Stimulated activated CD4-positive, alpha-beta T cell treated with anti-CD3 and anti-CD28 coated beads, TNF-alpha, amount 100 ng/mL, for 24 hours (primary cell): ENCODE results near the gene IQSEC3.
"Not testable (repeated sequence)": the region's sequence is repeated elsewhere in the genome, so short reads cannot be mapped to it uniquely, and the experiment has no call there.

Source experiments
- DNase-seq, 3 experiments: peaks; one replicate each; pipeline ENCODE4 v3.0.0-alpha.2; 2020; ENCODE audit warnings: low read depth in 3 of 3

IQSEC3 gene

DNA sequence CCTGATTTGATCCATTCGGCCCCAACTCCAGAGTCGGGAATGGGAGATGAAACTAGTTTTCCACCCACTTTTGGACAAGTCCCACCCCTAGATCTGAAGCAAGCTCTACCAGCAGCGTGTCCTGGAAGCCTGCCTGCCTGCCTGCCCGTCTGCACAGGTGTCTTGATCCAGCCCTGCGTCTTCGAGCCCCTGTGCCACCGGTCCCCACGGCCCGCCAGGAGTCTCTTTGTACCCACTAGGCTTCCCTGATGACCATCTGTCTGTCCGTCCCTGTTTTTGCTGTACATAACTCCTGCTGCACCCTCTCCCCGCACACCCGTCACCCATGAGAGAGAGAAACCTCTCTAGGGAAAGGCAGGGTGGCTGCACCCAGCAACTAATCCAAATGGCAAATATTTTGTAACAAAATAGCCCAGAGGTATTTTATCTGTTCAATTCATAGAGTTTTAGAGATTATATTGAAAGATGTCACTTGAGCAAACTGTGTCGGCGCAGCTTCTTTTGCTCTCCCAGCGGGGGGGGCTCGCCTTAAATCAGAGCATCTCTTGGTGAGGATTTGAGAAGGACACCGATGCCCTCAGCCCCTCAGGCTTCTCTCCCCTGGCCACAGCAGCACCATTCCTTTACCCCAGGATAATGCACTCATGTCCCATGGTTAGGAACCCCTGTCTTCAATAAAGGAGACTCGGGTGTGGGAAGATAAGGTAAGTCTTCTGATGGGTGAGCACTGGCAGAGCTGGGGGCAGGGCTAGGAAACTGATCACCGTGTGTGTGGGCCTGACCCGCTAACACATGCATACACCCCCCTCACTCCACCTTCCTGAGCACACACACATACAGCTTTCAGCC lies 111.6 kb downstream of the IQSEC3 start:
- no peak for DNase-seq

DNA sequence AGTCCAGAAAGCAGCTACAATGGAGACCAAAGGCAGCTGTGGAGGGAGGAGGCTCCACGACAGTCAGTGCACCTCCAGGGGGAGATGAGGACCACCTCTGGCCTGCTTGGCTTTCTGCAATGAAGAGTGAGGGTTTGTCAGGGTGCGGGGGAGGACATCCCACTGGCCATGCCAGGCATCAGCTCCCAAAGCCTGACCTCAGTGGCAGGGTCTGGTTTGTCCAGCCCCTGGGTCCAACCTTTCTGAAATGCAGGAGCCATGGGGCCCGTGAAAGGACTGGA lies 112.2 kb downstream of the IQSEC3 start:
- no peak for DNase-seq

DNA sequence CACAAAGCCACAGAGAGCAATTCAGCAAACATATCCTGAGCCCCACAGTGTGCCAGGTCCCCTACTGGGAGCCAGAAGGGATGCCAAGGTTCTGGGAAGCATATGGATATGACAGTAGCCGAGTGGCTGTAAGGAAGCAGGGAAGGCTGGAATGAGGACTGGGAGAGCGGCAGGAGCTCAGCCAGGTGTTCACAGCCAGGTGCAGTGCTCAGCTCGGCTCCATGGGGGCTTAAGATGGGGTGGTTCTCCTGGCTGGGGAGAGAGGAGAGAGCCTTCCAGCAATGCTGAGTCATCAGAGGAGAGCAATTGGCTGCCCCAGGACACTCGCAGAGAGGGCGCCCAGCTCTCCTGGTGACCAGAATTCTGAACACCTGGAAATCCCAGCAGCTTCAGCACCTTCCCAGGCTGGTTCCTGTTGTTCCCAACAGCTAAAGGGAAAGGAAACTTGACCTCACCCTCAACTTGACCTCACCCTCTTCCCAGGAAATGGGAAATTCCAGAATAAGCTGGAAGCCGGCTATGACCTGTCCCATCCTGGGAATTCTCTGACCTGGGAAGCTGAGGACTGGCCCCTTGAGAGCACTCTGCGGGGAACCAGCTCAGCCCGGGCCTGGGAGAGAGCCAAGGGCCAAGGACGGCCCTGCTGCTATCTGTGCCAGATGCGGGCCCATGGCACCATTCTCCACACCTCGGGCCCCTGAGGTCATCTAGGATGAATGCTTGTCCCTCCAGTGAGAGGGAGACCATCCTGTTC lies 112.7 kb downstream of the IQSEC3 start:
- DNase-seq = no peak

DNA sequence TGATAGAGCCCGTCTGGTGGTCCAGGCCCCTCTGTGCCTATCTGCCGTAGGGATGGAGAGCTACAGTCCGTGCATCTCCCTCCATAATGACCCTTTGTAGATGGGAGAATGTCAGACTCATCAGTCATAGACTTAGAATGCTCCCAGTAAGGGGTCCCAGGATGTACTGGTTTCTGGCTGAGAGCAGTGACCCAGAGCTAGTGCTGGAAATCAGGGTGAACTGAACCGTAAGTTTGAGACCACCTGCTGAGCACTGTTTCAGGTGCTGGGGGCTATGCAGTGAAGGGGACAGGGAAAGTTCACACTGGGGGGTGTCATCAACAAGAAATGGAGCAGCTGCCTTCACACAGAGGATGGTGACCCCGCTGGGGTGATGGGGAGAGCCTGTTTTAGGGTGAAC lies 113.3 kb downstream of the IQSEC3 start:
- no peak for DNase-seq

DNA sequence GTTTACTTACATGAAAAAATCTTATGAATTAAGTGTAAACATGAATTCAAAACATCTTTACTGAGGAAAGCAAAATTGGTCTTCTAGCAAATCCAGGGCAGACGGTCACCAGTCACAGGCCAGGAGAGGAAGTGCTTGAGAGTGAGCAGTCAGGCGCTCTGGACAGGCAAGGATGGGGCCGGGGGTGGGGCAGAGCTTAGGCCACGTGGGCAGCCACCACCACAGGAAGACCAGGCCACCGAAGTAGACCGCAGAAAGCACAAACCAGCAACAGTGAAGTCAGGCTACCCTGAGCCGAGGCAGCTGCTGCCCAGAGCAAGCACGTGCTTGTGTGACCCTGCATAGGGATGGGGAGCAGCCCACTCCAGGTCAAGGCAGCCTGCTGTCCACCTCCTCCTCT lies 113.9 kb downstream of the IQSEC3 start:
- DNase-seq = no peak

DNA sequence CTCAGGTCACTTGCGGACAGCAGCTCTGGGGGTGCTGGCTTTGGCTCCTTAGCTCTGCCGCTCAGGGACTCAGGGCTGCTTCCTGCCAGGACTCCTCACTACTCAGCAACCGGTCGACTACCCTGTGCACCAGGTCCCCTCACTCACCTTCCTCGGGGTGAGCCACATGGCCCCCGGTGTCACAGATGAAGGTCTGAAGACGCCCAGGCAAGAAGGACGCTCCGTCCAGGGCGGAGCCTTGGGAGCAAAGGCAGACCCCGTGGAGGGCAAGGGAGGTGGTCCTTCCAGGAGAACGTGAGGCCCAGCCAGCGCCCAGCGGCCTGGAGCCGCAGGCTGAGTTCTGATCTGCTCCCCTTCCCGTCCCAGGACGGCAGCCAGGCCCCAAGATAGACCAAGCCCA lies 115.4 kb downstream of the IQSEC3 start:
- DNase-seq = no peak

DNA sequence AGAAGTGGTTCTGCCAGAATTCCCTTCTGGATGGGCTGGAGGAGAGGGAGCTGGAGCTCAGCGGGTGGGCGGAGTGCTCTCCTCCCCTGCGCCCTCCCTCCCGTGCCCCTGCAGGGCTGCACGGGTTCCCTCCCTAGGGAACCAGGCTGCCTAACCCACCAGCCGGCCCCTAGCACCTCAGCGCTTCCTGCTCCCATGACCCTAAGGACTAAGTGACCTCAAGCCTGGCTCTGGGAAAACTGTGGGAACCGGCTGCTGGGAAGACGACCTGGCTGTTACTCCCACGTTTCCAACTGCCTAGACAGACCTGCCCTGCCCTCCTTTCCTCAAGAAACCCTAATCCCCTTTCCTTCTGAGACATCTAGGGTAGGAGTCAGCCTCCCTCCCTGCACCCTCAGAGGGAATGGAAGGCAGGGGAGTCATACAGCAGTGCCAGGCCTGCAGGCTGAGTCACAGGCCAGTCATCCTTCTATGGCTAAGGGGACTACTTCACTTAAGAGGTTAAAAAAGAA lies 115.9 kb downstream of the IQSEC3 start:
- DNase-seq = no peak

DNA sequence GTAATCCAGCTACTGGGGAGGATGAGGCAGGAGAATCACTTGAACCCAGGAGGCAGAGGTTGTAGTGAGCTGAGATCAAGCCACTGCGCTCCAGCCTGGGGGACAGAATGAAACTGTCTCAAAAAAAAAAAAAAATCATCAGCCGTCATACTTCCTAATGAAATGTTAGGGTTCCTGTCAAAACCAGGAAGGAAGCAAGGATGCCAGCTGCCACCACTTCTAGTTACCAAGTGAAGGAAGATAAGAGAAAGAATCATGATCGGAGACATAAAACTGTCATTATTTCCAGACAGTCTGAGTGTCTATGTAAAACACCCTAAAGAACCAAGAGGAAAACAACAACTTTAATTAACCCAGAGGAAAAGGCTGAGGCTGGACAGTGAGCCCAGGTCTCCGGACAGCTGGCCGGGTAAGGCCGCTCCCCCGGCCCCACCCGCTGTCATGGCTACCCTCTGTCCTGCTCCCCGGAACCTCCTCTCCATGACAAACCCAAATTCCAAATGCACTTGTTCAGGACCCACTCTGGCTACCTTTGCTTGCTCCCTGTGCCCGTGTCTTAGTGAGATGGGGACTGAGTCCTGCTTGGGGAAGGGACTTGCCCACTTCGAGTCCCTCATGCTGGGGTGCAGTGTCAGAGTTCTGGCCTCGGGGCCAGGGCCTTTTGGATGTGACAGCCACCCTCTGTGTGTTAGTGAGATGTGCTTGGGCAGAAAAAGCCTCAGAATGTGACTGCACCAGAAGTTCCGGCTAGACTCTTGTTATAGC lies 118.4 kb downstream of the IQSEC3 start:
- DNase-seq = no peak

DNA sequence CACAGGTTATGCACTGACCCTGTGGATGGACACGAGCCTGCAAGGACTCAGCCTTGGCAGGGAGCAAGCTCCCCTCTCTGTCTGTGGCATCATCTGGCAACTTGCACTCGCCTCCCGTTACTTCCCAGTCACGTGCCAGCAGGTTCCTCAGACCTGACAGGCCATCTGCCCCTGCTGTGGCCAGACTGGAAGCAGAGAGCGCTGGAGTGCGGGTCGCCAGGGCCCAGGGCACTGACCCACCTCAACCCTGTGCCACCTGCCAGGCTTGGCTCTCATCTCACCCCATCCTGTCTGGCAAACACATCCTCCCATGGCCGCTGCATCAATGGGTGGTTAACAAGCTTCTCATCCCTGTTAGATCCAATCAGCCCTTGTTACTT lies 119.0 kb downstream of the IQSEC3 start:
- DNase-seq = no peak

DNA sequence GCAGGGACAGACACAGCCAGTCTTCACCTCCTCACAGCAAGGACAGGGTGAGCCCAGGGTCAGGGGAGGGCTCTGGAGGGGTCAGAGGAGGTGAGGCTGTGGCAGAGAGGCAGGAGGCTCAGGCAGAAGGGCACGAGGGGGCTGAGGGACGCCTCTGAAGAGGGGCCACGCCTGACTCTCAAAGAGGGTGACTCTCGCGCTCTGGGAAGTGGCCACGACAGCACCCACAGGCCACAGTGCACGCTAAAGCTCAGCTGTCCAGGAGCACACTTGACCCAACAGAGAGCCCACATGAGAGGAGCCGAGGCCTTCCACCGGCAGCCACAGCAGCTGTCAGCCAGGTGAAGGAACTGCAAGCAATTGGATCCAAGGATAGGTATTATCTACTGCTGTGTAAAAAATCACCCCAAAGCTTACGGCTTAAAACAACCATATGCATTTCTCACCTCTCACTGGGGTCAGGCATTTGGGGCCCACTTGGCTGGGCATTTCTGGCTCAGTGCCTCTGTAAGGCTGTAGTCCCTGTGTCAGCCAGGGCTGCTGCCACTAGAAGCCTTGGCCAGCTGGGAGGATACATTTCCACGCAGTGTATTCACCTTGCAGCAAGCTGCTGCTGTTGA lies 119.5 kb downstream of the IQSEC3 start:
- no peak for DNase-seq

DNA sequence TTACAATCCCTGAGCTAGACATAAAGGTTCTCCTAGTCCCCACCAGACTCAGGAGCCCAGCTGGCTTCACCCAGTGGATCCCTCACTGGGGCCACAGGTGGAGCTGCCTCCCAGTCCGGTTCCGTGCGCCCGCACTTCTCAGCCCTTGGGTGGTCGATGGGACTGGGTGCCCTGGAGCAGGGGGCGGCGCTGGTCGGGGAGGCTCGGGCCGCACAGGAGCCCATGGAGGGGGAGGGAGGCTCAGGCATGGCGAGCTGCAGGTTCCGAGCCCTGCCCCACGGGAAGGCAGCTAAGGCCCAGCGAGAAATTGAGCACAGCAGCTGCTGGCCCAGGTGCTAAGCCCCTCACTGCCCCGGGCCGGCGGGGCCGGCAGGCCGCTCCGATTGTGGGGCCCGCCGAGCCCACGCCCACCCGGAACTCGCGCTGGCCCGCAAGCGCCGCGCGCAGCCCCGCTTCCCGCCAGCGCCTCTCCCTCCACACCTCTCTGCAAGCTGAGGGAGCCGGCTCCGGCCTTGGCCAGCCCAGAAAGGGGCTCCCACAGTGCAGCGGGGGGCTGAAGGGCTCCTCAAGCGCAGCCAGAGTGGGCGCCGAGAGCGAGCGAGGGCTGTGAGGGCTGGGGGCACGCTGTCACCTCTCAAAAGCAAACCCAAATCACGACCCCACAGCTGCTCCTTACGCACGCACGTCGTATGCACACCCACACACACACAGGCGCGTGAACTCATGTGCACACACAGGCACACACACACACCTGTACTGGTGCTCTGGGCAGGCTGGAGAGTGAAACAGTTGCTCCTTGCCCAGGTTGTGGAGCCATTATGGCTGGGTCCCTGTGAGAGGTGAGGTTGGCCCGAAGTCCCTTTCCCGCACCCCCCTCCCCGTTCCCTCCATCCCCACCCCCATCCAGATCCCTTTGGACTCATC lies 121.7 kb downstream of the IQSEC3 start:
- not testable (repeated sequence) for DNase-seq

DNA sequence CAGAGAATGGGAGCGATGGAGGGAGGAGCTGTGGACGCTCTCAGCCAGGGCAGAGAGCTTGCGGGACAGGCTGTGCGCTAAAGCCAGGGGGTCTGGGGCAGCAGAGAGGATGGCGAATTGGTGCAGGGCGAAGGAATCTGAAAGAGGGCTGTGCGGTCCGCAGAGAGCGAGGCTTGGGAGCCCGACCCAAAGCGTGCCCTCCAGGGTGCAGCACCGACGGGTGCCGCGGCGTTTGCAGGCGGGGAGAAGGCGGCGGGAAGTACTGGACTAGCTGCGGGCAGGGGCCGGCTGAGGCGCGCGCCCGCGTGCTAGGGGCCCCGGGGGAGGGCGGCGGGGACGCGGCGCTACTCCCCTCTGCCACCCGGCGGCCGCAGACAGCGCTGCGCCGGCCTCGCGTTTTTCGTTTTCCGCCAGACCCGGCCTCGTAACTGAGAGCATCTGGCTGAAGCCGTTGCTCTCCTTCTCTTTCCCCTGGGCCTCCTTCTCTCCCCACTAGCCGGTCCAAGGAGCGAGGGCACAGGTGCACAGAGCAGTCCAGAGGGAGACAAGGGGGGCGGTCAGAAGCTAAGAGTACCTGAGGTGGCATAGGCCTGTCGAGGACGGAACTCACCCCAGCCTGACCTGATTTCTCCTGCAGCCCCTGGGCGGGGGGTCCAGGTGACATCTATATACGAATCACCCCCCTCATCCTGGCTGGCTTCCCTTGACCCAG lies 122.5 kb downstream of the IQSEC3 start:
- peak in 2 of 3 experiments; percentile 19 to 45 for DNase-seq

DNA sequence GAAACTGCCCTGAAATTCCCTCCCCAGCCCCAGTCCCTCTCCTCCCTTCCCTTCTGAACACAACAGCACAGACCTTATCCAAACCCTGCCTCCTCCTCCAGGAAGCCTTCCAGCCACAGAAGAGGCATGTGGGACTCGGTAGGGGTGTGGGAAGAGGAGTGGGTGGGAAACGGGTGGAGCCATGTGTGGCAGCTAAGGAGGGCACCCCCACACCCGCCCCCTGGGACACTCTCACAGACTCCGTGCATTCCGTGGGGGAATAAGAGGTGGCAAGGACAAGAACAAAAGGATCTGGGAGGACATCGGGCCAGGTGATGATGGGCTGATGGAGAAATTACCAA lies 123.0 kb downstream of the IQSEC3 start:
- no peak for DNase-seq

DNA sequence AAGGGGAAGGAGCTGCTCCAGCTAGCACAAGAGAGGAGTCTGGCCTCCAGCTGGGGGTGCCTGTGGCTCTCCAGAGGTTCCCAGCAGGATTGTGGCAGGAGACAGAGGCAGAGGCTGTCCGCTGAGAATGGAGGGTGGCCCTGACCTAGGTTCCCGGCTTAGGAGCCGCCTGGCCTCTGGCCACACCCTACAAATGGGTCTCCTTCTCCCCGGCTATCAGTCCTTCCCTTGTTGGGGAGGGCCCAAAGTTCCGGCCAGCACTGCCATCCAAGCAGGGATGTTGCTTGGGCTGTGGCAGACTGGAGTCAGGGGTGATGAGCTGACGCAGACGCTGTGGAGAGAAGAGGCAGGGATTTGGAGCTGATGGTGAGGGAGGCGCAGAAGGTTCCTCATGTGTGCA lies 124.3 kb downstream of the IQSEC3 start:
- no peak for DNase-seq

DNA sequence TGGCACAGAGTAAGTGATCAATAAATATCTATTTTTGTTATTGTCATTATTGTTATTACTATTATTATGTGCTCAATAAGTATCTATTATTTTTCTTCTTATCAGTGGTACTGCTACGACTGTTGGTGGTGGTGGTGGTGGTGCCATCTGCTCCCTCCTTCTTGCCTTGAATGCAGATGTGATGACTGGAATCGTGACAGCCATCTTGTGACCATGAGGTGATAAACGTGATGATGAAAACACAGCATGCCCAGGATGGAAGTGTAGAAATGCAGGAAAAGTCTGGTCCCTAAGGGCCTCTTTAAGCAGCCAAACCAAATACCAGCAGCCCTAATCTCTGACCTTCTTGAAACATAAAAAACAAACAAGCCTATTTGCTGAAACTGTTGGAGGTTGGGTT lies 125.0 kb downstream of the IQSEC3 start:
- DNase-seq = no peak

DNA sequence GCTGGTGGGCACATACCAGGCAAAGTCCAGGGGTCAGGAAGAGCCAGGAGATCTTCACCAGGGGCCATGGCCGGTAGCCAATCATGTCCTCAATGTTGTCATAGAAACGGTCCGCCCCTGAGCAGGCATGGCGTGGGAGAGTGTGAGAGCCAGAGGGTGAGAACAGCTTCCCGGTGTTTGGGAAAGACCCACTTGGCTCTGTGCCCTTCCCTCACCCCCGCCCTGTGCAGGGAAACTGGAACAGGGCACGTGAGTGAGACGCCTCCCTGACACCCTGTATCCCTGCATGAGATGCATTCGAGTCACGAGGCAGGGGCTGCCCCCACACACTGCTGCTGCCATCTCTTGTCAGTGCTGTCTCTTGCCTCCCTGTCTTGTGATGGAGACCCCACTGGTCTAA lies 126.7 kb downstream of the IQSEC3 start:
- no peak for DNase-seq

DNA sequence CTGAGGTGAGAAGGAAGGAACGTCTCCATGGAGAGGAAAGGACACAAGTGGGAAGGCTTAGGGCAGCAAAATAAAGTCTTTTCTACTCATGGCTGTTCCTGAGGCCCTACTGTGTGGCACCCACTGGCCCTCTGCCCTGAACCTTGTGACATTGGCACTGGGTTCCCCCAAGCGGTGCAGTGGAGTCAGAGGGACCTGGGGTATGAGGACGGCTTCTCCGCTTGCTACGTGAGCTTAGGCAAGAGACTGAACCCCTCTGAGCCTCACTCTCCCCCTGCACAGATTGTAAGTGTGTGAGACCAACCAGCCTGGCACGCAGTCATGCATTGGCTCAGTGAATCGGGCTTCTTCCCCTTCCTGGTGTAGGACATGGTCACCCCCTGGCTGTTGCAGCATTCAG lies 127.7 kb downstream of the IQSEC3 start:
- DNase-seq = no peak

DNA sequence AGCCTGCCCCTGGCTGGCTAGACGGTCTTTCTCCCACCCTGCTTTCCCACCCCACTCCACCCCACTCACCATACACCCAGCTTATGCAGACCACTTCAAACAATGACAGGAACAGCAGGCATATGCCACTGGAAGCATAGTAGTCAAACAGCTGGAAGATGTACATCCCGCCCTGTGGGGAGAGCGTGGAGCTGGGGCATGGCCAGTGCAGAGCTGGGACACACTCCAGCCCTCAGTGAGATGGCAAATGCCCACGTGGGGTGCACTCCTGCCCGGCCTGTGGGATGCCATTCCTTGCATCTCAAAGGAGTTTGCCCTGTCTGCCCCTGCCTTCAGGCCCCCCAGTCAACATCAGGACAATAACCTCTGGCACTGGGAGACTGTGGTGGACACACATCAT lies 128.6 kb downstream of the IQSEC3 start:
- DNase-seq = no peak

DNA sequence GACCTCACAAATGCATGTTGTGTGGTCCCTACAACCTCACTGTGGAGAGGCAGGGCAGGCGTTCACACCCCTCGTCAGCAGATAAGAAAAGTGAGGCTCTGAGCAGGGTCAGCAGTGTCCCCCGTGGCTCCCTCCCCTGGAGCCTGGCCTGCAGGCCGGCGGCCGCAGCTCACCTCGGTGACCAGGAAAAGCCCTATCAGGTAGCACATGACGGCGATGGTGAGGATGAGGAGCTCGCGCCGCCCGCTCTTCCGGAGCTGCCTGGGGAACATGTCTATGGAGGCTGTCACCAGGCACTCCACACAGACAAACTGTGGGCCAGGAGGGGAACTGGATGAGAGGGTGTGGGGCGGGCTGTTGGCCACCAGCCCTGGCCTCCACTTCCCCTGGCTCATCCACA lies 129.4 kb downstream of the IQSEC3 start:
- DNase-seq = no peak

DNA sequence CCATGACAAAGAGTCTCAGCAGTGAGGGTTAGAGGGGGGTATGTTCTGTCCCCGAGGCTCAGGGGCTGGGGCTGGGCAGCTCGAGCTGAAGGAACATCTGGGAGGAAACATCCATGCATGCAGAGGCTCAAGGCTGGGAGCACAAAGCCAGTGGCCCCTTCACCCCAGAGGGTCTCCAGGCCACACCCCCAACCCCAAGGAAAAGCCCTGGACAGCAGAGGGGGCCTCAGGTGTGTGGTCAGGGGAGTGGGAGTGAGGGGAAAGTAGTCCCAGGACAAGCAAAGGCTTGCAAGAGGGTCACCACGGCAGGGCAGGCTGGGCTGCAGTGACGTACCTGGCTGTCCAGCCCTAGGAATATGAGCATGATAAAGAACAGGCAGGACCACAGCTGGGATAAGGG lies 129.9 kb downstream of the IQSEC3 start:
- no peak for DNase-seq

DNA sequence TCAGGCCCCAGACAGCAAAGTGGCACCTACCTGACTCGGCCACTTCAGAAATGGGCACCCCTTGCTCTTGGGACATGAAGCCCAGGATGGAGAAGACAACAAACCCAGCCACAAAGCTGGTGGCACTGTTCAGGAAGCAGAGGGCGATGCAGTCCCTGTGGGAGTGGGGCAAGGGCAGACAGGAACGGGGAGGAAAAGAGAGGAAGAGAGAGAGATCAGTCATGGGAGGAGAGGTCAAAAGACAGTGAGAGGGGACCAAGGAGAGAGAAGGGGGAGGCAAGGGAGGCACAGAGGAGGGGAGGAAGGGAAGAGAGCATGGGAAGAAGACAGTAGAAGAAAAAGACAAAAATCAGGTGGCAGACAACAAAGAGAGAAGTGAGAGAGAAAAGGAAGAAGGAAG lies 130.8 kb downstream of the IQSEC3 start:
- no peak for DNase-seq
